Thyroid gland (tissue), 4 donors: Measurements from ENCODE around the gene DOP1B. TPM values are rescaled to one million over a fixed set of nuclear protein-coding genes. Genes with fewer than 3 reads are reported as not detected.

Experiments used
- DNase-seq, 2 donors: peaks; one replicate each; pipeline ENCODE4 v3.0.0-alpha.2; 2019
- H3K27ac ChIP-seq, 3 donors: fragments of 200-600 bp; sonication (generic); 1 replicate in 2 of 3; 2 replicates in 1 of 3; pipeline ENCODE4 v1.5.1; 2016 to 2019; ENCODE audit warnings: mild to moderate bottlenecking in 1 of 3, moderate library complexity in 1 of 3
- H3K27me3 ChIP-seq: fragments of 200-600 bp; sonication (generic); one replicate; pipeline ENCODE4 v1.5.1; 2019
- H3K36me3 ChIP-seq, 2 donors: fragments of 200-600 bp; sonication (generic); one replicate each; pipeline ENCODE4 v1.5.1; 2016 to 2019
- H3K4me1 ChIP-seq, 2 donors: fragments of 200-600 bp; sonication (generic); one replicate each; pipeline ENCODE4 v1.5.1; 2017 to 2019
- H3K4me3 ChIP-seq, 3 donors: fragments of 200-600 bp; sonication (generic); replicated peaks in 1 of 3; 1 replicate in 2 of 3; 2 replicates in 1 of 3; pipeline ENCODE4 v1.5.1; 2016; ENCODE audit warnings: mild to moderate bottlenecking in 1 of 3
- H3K9me3 ChIP-seq: fragments of 200-600 bp; sonication (generic); one replicate; pipeline ENCODE4 v1.5.1; 2017
- CTCF ChIP-seq, 6 experiments: fragments of 200-600 bp in 3 of 6; fragments of 450-650 bp in 3 of 6; sonication (generic) in 3 of 6; IDR thresholded peaks; one replicate each; pipeline ENCODE4 v1.5.1; 2016 to 2019; ENCODE audit warnings: antibody characterized with exemption in 6 of 6, mild to moderate bottlenecking in 2 of 6, inconsistent platforms in 1 of 6, moderate library complexity in 1 of 6
- POLR2A ChIP-seq, 2 donors: fragments of 450-650 bp; IDR thresholded peaks; one replicate each; pipeline ENCODE4 v1.6.1; 2017; ENCODE audit warnings: antibody characterized with exemption in 2 of 2, mild to moderate bottlenecking in 2 of 2, moderate library complexity in 1 of 2
- WGBS, 2 donors: methylation state at CpG; one replicate each; pipeline ENCODE4 v1.1.5; 2017; 5-methylcytosine and 5-hydroxymethylcytosine counted together
- intact Hi-C: fragments of 100-400 bp; cut with DNase I; formaldehyde crosslinking; loops from one replicate; pipeline ENCODE4 v1.15.1; 2023
- total RNA-seq, 4 donors: library from RNA; depleted of rRNA; stranded (reverse); fragments of >200 nt; gene quantifications; one replicate each; pipeline ENCODE4 v1.2.3, GENCODE V29; 2016

The DOP1B gene
- total RNA-seq, 4 donors from 2014 or later = 15.9 to 28.1 (median 20.4) TPM

DNA sequence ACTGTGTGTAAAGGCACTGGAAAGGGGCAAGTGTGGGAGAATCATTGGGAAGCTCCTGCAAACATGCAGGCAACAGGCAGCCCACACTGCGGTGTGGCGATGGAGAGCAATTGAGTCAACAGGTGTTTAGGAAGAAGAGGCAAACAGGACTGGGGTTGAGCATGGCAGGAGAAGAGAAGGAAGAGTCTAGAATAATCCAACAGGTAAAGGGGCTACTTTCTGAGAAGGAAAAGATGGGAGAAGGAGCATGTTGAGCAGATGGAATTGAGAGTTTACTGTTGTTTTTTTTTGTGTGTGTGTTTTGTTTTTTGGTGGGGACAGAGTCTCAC, 4.2 kb downstream of the DOP1B start:
- Histone ChIP-seq H3K36me3 (no peaks in the 10 kb centered on the region), H3K4me3 (no peak overlapping the region), H3K9me3 (no peaks in the 10 kb centered on the region), H3K27ac (no peak overlapping the region), H3K27me3 (no peaks in the 10 kb centered on the region), H3K4me1 (peaks cover 0 to 15% of the 10 kb centered on the region in 2 donors)
- no peak for TF ChIP-seq CTCF (IDR thresholded peaks at IDR 0.05)
- no peak for TF ChIP-seq POLR2A (IDR thresholded peaks at IDR 0.05)
- intact Hi-C loops = no loop called here
- no peak for DNase-seq
- WGBS, 2 donors = 97 to 100% methylated on average over 2 of the region's 2 CpGs

DNA sequence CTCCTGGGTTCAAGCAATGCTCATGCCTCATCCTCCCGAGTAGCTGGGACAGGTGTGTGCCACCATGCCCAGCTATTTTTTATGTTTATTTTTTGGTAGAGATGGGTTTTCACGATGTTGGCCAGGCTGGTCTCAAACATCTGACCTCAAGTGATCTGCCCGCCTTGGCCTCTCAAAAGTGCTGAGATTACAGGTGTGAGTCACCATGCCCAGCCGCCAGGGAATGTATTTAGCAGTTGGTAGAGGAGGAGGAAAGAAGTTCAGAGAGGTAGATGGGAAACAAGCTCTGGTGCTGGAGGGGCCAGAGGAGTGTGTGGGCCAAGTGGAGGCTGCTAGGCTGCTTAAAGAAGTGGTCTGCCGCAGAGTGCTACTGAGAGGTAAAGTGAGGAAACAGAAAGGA, 6.0 kb downstream of the DOP1B start:
- WGBS, 2 donors = 96 to 99% methylated on average over 5 of the region's 5 CpGs
- intact Hi-C loops = no loop called here
- no peak overlapping the region for H3K4me3 ChIP-seq
- H3K27me3 ChIP-seq = no peaks in the 10 kb centered on the region
- H3K4me1 ChIP-seq = peaks cover 0 to 12% of the 10 kb centered on the region in 2 donors
- TF ChIP-seq CTCF (IDR thresholded peaks at IDR 0.05) = no peak
- no peak for TF ChIP-seq POLR2A (IDR thresholded peaks at IDR 0.05)
- no peaks in the 10 kb centered on the region for H3K9me3 ChIP-seq
- no peaks in the 10 kb centered on the region for H3K36me3 ChIP-seq
- DNase-seq = no peak
- no peak overlapping the region for H3K27ac ChIP-seq

GRCh38 chr21:36163750-36164741, 7.4 kb downstream of the DOP1B start:
- intact Hi-C loops = no loop called here
- no peaks in the 10 kb centered on the region for H3K9me3 ChIP-seq
- H3K4me1 ChIP-seq = peaks cover 0 to 7% of the 10 kb centered on the region in 2 donors
- no peak overlapping the region for H3K4me3 ChIP-seq
- no peaks in the 10 kb centered on the region for H3K27me3 ChIP-seq
- no peak for DNase-seq
- H3K27ac ChIP-seq = no peak overlapping the region
- no peak for TF ChIP-seq CTCF (IDR thresholded peaks at IDR 0.05)
- no peak for TF ChIP-seq POLR2A (IDR thresholded peaks at IDR 0.05)
- WGBS, 2 donors = 72 to 80% methylated on average over 10 of the region's 10 CpGs
- no peaks in the 10 kb centered on the region for H3K36me3 ChIP-seq

DNA sequence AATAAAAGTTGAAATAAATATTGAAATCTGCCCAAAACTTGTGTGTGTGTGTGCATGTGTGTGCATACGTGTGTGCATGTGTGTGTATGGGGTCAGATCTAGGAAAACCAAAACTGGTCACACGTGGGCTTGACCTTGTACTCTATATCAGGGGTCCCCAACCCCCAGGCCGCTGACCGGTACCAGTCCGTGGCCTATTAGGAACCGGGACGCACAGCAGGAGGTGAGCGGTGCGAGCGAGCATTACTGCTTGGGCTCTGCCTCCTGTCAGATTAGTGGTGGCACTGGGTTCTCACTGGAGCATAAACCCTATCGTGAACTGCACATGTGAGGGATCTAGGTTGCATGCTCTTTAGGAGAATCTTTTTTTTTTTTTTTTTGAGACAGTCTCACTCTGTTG, 8.7 kb downstream of the DOP1B start:
- Histone ChIP-seq H3K27ac (no peak overlapping the region), H3K4me1 (peaks cover 0 to 7% of the 10 kb centered on the region in 2 donors), H3K4me3 (no peak overlapping the region), H3K27me3 (no peaks in the 10 kb centered on the region), H3K9me3 (no peaks in the 10 kb centered on the region), H3K36me3 (no peaks in the 10 kb centered on the region)
- 96 to 98% methylated on average over 11 of the region's 11 CpGs for WGBS, 2 donors
- intact Hi-C loops = no loop called here
- TF ChIP-seq CTCF (IDR thresholded peaks at IDR 0.05) (no peak), POLR2A (IDR thresholded peaks at IDR 0.05) (no peak)
- DNase-seq = no peak

- no peak overlapping the region for H3K4me3 ChIP-seq
- DNase-seq = no peak
- H3K9me3 ChIP-seq = no peaks in the 10 kb centered on the region
- H3K27ac ChIP-seq = no peak overlapping the region
- TF ChIP-seq POLR2A (IDR thresholded peaks at IDR 0.05) = no peak
- intact Hi-C loops = no loop called here
- H3K4me1 ChIP-seq = peaks cover 0 to 7% of the 10 kb centered on the region in 2 donors
- 81 to 86% methylated on average over 7 of the region's 7 CpGs for WGBS, 2 donors
- no peaks in the 10 kb centered on the region for H3K36me3 ChIP-seq
- H3K27me3 ChIP-seq = no peaks in the 10 kb centered on the region
These were observed 10.1 kb downstream of the DOP1B start for GRCh38 chr21:36166705-36167104.
